ENCODE measurements around the gene LAMA5.

The LAMA5 gene

GRCh38 chr20:62403331-62403730 is 36.2 kb upstream of the LAMA5 start:
- no peak for DNase-seq

- no peak for DNase-seq
These were observed 35.5 kb upstream of the LAMA5 start for GRCh38 chr20:62402456-62403150.

- DNase-seq, result no peak
These were observed 34.2 kb upstream of the LAMA5 start for GRCh38 chr20:62401331-62401779.

GRCh38 chr20:62400541-62400940 is 33.4 kb upstream of the LAMA5 start:
- DNase-seq, result no peak

- no peak for DNase-seq
These were observed 32.9 kb upstream of the LAMA5 start for GRCh38 chr20:62400021-62400420.

- DNase-seq, result no peak
These were observed 31.2 kb upstream of the LAMA5 start for GRCh38 chr20:62398120-62398821.

- DNase-seq, result no peak
These were observed 29.5 kb upstream of the LAMA5 start for GRCh38 chr20:62396367-62397239.

GRCh38 chr20:62395311-62396242 is 28.5 kb upstream of the LAMA5 start:
- DNase-seq, result no peak

- no peak for DNase-seq
These were observed 27.4 kb upstream of the LAMA5 start for GRCh38 chr20:62394248-62395245.

GRCh38 chr20:62393830-62394229 is 26.7 kb upstream of the LAMA5 start:
- DNase-seq, result no peak

- no peak for DNase-seq
These were observed 26.2 kb upstream of the LAMA5 start for GRCh38 chr20:62393335-62393665.

GRCh38 chr20:62392621-62393334 is 25.7 kb upstream of the LAMA5 start:
- DNase-seq, result no peak

GRCh38 chr20:62392077-62392418 is 24.9 kb upstream of the LAMA5 start:
- no peak for DNase-seq

- no peak for DNase-seq
These were observed 24.3 kb upstream of the LAMA5 start for GRCh38 chr20:62391165-62392076.

GRCh38 chr20:62390317-62391164 is 23.4 kb upstream of the LAMA5 start:
- DNase-seq, result no peak

- no peak for DNase-seq
These were observed 22.5 kb upstream of the LAMA5 start for GRCh38 chr20:62389601-62390087.

GRCh38 chr20:62388839-62389600 is 21.9 kb upstream of the LAMA5 start:
- no peak for DNase-seq

Data from inflammatory macrophage treated with lipopolysaccharide for 1 hour (primary cell).